PC-3 (cell line): Measurements from ENCODE around the gene FOXK1. TPM values are rescaled to one million over a fixed set of nuclear protein-coding genes. Genes with fewer than 3 reads are reported as not detected.

Experiments used
- ATAC-seq: fragments of 200-7000 bp; cut with Tn5 transposase; 2 replicates; pipeline ENCODE4 v1.9.1; 2020; ENCODE audit warnings: mild to moderate bottlenecking, moderate library complexity
- BruUV-seq: library from RNA; stranded (reverse); fragments of 400-500 nt; replicated peaks from 2 replicates; lab custom pipeline; 2021; lab: Mats Ljungman, UMichigan
- CTCF ChIA-PET: fragments of 300-600 bp; sonication (Branson Sonifier 250); formaldehyde crosslinking; loops from one replicate; lab custom pipeline; 2022; ENCODE audit warnings: antibody characterized with exemption; lab: Charles Lee
- POLR2A ChIA-PET: fragments of 300-600 bp; sonication (Branson Sonifier 250); formaldehyde crosslinking; loops from one replicate; lab custom pipeline; 2022; ENCODE audit warnings: antibody characterized with exemption; ENCODE audit not compliant: unreplicated experiment; lab: Charles Lee
- DNase-seq: peaks from one replicate; pipeline ENCODE4 v3.0.0-alpha.2; 2015
- H2AFZ ChIP-seq: fragments of 300-600 bp; sonication (generic); 2 replicates; pipeline ENCODE4 v1.6.0; 2016; ENCODE audit warnings: antibody characterized with exemption, low read length
- H3F3A ChIP-seq: fragments of 300-600 bp; sonication (generic); one replicate; pipeline ENCODE4 v1.6.0; 2017; ENCODE audit warnings: antibody characterized with exemption, low read length, control low read depth, mild to moderate bottlenecking; ENCODE audit not compliant: unreplicated experiment
- H3K27ac ChIP-seq: fragments of 300-600 bp; sonication (generic); 2 replicates; pipeline ENCODE4 v1.5.1; 2016; ENCODE audit warnings: mild to moderate bottlenecking, low read length
- H3K27me3 ChIP-seq: fragments of 300-600 bp; sonication (generic); 2 replicates; pipeline ENCODE4 v1.6.1; 2016; ENCODE audit warnings: low read length, mixed read lengths
- H3K36me3 ChIP-seq: fragments of 300-600 bp; sonication (generic); 2 replicates; pipeline ENCODE4 v1.6.1; 2016; ENCODE audit warnings: low read depth, mixed run types, low read length, mixed read lengths
- H3K4me1 ChIP-seq: fragments of 300-600 bp; sonication (generic); 2 replicates; pipeline ENCODE4 v1.5.1; 2016; ENCODE audit warnings: low read length; ENCODE audit not compliant: insufficient read depth
- H3K4me2 ChIP-seq: fragments of 300-600 bp; sonication (generic); 2 replicates; pipeline ENCODE4 v1.6.0; 2016; ENCODE audit warnings: low read length
- H3K4me3 ChIP-seq: fragments of 300-600 bp; sonication (generic); 2 replicates; pipeline ENCODE4 v1.5.1; 2016; ENCODE audit warnings: mild to moderate bottlenecking, low read length, mixed read lengths
- H3K79me2 ChIP-seq: fragments of 300-600 bp; sonication (generic); 2 replicates; pipeline ENCODE4 v1.6.1; 2017; ENCODE audit warnings: low read length, mixed read lengths
- H3K9ac ChIP-seq: fragments of 300-600 bp; sonication (generic); 2 replicates; pipeline ENCODE4 v1.6.0; 2016; ENCODE audit warnings: mild to moderate bottlenecking, low read length
- H3K9me2 ChIP-seq: fragments of 300-600 bp; sonication (generic); replicated peaks from 2 replicates; pipeline ENCODE4 v1.6.1; 2016; ENCODE audit warnings: mixed run types, low read length, mixed read lengths
- H3K9me3 ChIP-seq: fragments of 300-600 bp; sonication (generic); 2 replicates; pipeline ENCODE4 v1.6.1; 2016; ENCODE audit warnings: low read length, mixed read lengths
- H4K20me1 ChIP-seq: fragments of 300-600 bp; sonication (generic); 2 replicates; pipeline ENCODE4 v1.6.1; 2016; ENCODE audit warnings: low read length, mixed read lengths
- EZH2 ChIP-seq: fragments of 300-600 bp; sonication (generic); IDR thresholded peaks from one replicate; pipeline ENCODE4 v1.6.1; 2017; ENCODE audit warnings: antibody characterized with exemption, mild to moderate bottlenecking, low read length; ENCODE audit not compliant: unreplicated experiment
- EZH2phosphoT487 ChIP-seq: fragments of 300-600 bp; sonication (generic); IDR thresholded peaks from 2 replicates; pipeline ENCODE4 v1.6.1; 2018; ENCODE audit warnings: mild to moderate bottlenecking, antibody characterized with exemption, low read length, borderline replicate concordance
- intact Hi-C: fragments of 100-400 bp; cut with micrococcal nuclease; formaldehyde crosslinking; loops from 2 replicates; pipeline ENCODE4 v1.9.0; 2023
- total RNA-seq: library from RNA; depleted of rRNA; stranded (reverse); fragments of >200 nt; gene quantifications from 2 replicates; pipeline ENCODE4 v1.2.3, GENCODE V29; 2014
- TF ChIP-seq, protein P1 (sequence below): fragments of 300-600 bp; sonication (generic); conservative IDR thresholded peaks from 2 replicates; pipeline ENCODE4 v1.5.1; 2017; ENCODE audit warnings: antibody characterized with exemption, low read depth, mild to moderate bottlenecking, low read length

FOXK1 gene
- total RNA-seq, 1 experiment from 2014 or later: 13.2 TPM

GRCh38 chr7:4797858-4798705, 116.0 kb downstream of the FOXK1 start:
- no TSS peak for BruUV-seq
- Histone ChIP-seq H3K9ac (no peak overlapping the region), H3K4me1 (no peaks in the 10 kb centered on the region), H3K79me2 (no peaks in the 10 kb centered on the region), H3K27ac (no peak overlapping the region), H3K4me3 (no peak overlapping the region), H2AFZ (0 out of 2 replicates have a peak overlapping the region, but pooled peaks have one; percentile 38), H3K9me3 (no peaks in the 10 kb centered on the region), H3K9me2 (no peaks in the 10 kb centered on the region), H3K4me2 (0 out of 2 replicates have a peak overlapping the region, but pooled peaks have one; percentile 28), H3F3A (no peaks in the 10 kb centered on the region), H3K27me3 (no peaks in the 10 kb centered on the region), H4K20me1 (no peaks in the 10 kb centered on the region), H3K36me3 (no peaks in the 10 kb centered on the region)
- CTCF ChIA-PET: interaction anchor here (0.5 to 0.8 kb wide), 7 partner anchors 17 to 441 kb away, joined by 3 to 7 read pairs (median 3); partner anchors contain the start of gene RADIL
- intact Hi-C loops: loop anchor here (1.0 kb wide), 1 partner anchor 85 kb away; the partner anchor contains the start of gene RADIL
- POLR2A ChIA-PET: interaction anchor here (0.5 to 0.6 kb wide), 2 partner anchors 194 to 336 kb away, joined by 3 read pairs; no protein-coding TSS in a partner anchor
- ATAC-seq (peak; percentile 76), DNase-seq (peak; percentile 68)
- TF ChIP-seq EZH2phosphoT487 (no peak), EZH2 (no peak)
- TF ChIP-seq, protein P1, sequence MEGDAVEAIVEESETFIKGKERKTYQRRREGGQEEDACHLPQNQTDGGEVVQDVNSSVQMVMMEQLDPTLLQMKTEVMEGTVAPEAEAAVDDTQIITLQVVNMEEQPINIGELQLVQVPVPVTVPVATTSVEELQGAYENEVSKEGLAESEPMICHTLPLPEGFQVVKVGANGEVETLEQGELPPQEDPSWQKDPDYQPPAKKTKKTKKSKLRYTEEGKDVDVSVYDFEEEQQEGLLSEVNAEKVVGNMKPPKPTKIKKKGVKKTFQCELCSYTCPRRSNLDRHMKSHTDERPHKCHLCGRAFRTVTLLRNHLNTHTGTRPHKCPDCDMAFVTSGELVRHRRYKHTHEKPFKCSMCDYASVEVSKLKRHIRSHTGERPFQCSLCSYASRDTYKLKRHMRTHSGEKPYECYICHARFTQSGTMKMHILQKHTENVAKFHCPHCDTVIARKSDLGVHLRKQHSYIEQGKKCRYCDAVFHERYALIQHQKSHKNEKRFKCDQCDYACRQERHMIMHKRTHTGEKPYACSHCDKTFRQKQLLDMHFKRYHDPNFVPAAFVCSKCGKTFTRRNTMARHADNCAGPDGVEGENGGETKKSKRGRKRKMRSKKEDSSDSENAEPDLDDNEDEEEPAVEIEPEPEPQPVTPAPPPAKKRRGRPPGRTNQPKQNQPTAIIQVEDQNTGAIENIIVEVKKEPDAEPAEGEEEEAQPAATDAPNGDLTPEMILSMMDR: peak; percentile 67

DNA sequence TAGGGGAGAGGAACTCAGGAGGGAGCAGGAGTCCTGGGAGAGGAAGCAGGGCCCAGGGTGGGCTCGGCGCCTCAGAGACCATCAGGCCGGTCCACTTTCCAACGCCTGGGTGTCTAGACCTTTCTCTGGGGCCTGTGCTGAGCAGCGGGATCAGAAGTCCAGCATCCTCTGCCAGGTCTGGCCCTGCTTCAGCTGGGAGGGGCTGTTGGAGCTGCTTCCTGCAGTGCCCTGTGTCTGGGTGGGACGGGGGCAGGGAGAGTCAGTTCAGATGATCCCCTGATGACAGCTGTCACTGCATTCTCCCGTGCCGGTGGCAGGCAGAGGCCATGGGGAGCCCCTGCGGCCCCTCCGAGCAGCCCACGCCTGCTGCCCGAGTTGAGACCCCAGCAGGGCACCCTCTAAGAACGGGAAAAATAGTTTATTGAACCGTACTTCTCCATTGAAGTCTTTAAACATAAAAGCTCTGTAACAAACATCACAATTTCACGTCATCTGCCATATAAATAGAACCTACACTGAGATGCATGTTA, 116.7 kb downstream of the FOXK1 start:
- Histone ChIP-seq H3K27me3 (no peaks in the 10 kb centered on the region), H3K4me2 (no peak overlapping the region), H3F3A (no peaks in the 10 kb centered on the region), H3K4me1 (no peaks in the 10 kb centered on the region), H3K79me2 (no peaks in the 10 kb centered on the region), H4K20me1 (no peaks in the 10 kb centered on the region), H3K9ac (no peak overlapping the region), H3K27ac (no peak overlapping the region), H3K4me3 (no peak overlapping the region), H3K9me3 (no peaks in the 10 kb centered on the region), H3K9me2 (no peaks in the 10 kb centered on the region), H3K36me3 (no peaks in the 10 kb centered on the region), H2AFZ (no peak overlapping the region)
- ATAC-seq (no peak; the same call in 1 of the 2 replicates), DNase-seq (no peak)
- BruUV-seq: no TSS peak
- TF ChIP-seq EZH2phosphoT487 (no peak), EZH2 (no peak)
- TF ChIP-seq, protein P1: no peak
- POLR2A ChIA-PET: interaction anchor here (0.5 to 0.6 kb wide), 2 partner anchors 193 to 336 kb away, joined by 3 read pairs; no protein-coding TSS in a partner anchor
- CTCF ChIA-PET: interaction anchor here (0.5 to 0.8 kb wide), 6 partner anchors 16 to 287 kb away, joined by 3 to 7 read pairs (median 3); partner anchors contain the start of gene RADIL
- intact Hi-C loops: loop anchor here (1.0 kb wide), 1 partner anchor 85 kb away; the partner anchor contains the start of gene RADIL
